GM10847 (cell line): ENCODE measurements around the gene MYL12B.

ENCODE experiments used
- POLR2A ChIP-seq: IDR thresholded peaks from 2 replicates; pipeline ENCODE4 v1.6.1; 2011; ENCODE audit not compliant: insufficient read length; ENCODE audit errors: extremely low read depth

The MYL12B gene

GRCh38 chr18:3250237-3251107 lies 11.5 kb upstream of the MYL12B start:
- no peak for TF ChIP-seq POLR2A

GRCh38 chr18:3251249-3251962 lies 10.5 kb upstream of the MYL12B start:
- no peak for TF ChIP-seq POLR2A

- TF ChIP-seq POLR2A, result no peak
These were observed 10.0 kb upstream of the MYL12B start for GRCh38 chr18:3251963-3252277.

- TF ChIP-seq POLR2A, result no peak
These were observed 9.1 kb upstream of the MYL12B start for GRCh38 chr18:3252843-3253242.

GRCh38 chr18:3254725-3255124 lies 7.2 kb upstream of the MYL12B start:
- TF ChIP-seq POLR2A, result no peak

GRCh38 chr18:3255611-3256165 lies 6.2 kb upstream of the MYL12B start:
- no peak for TF ChIP-seq POLR2A

- no peak for TF ChIP-seq POLR2A
These were observed 5.0 kb upstream of the MYL12B start for GRCh38 chr18:3256693-3257626.

- TF ChIP-seq POLR2A, result no peak
These were observed 4.3 kb upstream of the MYL12B start for GRCh38 chr18:3257627-3258120.

GRCh38 chr18:3260995-3261372 lies 949 bp upstream of the MYL12B start:
- no peak for TF ChIP-seq POLR2A

- no peak for TF ChIP-seq POLR2A
These were observed 550 bp downstream of the MYL12B start for GRCh38 chr18:3262234-3263131.

- TF ChIP-seq POLR2A, result no peak
These were observed 1.3 kb downstream of the MYL12B start for GRCh38 chr18:3263132-3263700.

GRCh38 chr18:3264362-3264761 lies 2.4 kb downstream of the MYL12B start:
- TF ChIP-seq POLR2A, result no peak

- TF ChIP-seq POLR2A, result no peak
These were observed 3.7 kb downstream of the MYL12B start for GRCh38 chr18:3265564-3266033.
